Left lung (tissue), 10 donors: ENCODE results near the gene CLTA. TPM values are rescaled to one million over a fixed set of nuclear protein-coding genes. Genes with fewer than 3 reads are reported as not detected.

Experiments
- ATAC-seq: fragments of 200-7000 bp; cut with Tn5 transposase; one replicate; pipeline ENCODE4 v1.9.1; 2020; ENCODE audit warnings: moderate library complexity
- DNase-seq, 4 donors: peaks; one replicate each; pipeline ENCODE4 v3.0.0-alpha.2; 2013 to 2020
- H3K27ac ChIP-seq, 2 donors: fragments of 200-600 bp; sonication (generic) in 1 of 2; one replicate each; pipeline versions ENCODE4 v1.5.0 to v1.8.0; 2020 to 2021
- H3K27me3 ChIP-seq, 2 donors: fragments of 200-600 bp; sonication (generic) in 1 of 2; one replicate each; pipeline versions ENCODE4 v1.5.0 to v1.8.0; 2020 to 2021
- H3K36me3 ChIP-seq, 2 donors: fragments of 200-600 bp; sonication (generic) in 1 of 2; one replicate each; pipeline versions ENCODE4 v1.5.0 to v1.8.0; 2020 to 2021
- H3K4me1 ChIP-seq, 2 donors: fragments of 200-600 bp; one replicate each; pipeline ENCODE4 v1.8.0; 2021
- H3K4me3 ChIP-seq, 2 donors: fragments of 200-600 bp; sonication (generic) in 1 of 2; one replicate each; pipeline versions ENCODE4 v1.5.0 to v1.8.0; 2020 to 2021; ENCODE audit warnings: mild to moderate bottlenecking in 1 of 2
- H3K9me3 ChIP-seq, 2 donors: fragments of 200-600 bp; sonication (generic) in 1 of 2; one replicate each; pipeline versions ENCODE4 v1.5.0 to v1.8.0; 2020 to 2021
- intact Hi-C, 2 donors: fragments of 100-400 bp; cut with DNase I; formaldehyde crosslinking; loops; one replicate each; pipeline versions ENCODE4 v1.11.2 to v1.14.2; 2022
- polyA plus RNA-seq, 6 donors: library from polyadenylated mRNA; unstranded; fragments of 120-200 nt; gene quantifications; one replicate each; pipeline ENCODE4 v1.2.1, GENCODE V29; 2013; ENCODE audit not compliant: insufficient read length in 6 of 6
- total RNA-seq, 2 donors: library from RNA; stranded (reverse); fragmentation: NEBNext Ultra II Directional; extraction: Animal tissue kit (Norgen Biotek cat#: 25700); gene quantifications; one replicate each; pipeline ENCODE4 v1.2.1, GENCODE V29; 2021
- TF ChIP-seq, protein P1 (sequence below), 2 donors: fragments of 200-600 bp; sonication (generic) in 1 of 2; IDR thresholded peaks; one replicate each; pipeline versions ENCODE4 v1.5.0 to v1.8.0; 2021; ENCODE audit warnings: antibody characterized with exemption in 2 of 2
- donor health status: DM: no; HTN: yes; CAD: no.
- donor health status: DM: no; HTN: no; CAD: no.

CLTA gene
- total and polyA plus RNA-seq, 8 donors: 199 to 237 (median 219) TPM

DNA sequence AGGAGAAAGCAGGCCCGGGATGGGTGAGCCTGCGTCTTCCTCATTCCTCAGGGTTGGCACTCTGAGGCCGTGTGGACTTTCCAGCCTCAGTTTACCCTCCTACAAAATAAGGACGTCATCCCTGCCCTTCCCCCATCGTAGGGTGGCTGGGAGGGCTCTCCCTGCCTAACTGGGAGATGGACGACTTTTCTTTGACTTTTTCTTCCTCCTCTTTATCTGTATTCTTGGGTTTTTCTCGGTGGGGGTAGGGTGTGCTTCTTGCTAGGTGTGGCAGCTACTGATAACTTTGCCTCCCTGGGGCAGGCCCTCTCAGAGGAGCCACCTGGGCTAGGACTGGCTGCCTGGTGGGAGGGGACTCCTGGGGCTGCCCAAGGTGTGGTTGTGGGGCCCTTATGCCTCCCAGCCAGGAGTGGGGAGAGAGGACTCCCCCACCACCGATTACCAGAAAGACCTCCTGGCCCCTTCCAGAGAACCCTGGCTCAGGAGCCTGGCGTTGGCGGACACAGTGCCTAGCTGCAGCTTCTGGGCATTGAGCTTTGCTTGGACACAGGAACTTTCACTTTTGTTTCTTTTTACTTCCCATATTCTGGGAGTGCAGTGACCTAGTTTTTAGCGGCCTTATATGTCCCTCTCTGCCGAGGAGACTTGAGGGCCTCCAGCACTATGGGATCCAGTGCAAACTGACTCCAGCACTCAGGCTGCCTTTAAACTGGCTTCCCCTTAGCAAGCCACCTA is 48.0 kb upstream of the CLTA start:
- ATAC-seq (peak; percentile 71), DNase-seq (no peak)
- H3K4me3 ChIP-seq: peak overlapping the region in 1 of 2 donors; percentile 22
- peak overlapping the region; percentile 76 to 91 for H3K27ac ChIP-seq
- peaks cover 0 to 21% of the 10 kb centered on the region in 2 donors for H3K36me3 ChIP-seq
- intact Hi-C loops: no loop called here
- TF ChIP-seq, protein P1, sequence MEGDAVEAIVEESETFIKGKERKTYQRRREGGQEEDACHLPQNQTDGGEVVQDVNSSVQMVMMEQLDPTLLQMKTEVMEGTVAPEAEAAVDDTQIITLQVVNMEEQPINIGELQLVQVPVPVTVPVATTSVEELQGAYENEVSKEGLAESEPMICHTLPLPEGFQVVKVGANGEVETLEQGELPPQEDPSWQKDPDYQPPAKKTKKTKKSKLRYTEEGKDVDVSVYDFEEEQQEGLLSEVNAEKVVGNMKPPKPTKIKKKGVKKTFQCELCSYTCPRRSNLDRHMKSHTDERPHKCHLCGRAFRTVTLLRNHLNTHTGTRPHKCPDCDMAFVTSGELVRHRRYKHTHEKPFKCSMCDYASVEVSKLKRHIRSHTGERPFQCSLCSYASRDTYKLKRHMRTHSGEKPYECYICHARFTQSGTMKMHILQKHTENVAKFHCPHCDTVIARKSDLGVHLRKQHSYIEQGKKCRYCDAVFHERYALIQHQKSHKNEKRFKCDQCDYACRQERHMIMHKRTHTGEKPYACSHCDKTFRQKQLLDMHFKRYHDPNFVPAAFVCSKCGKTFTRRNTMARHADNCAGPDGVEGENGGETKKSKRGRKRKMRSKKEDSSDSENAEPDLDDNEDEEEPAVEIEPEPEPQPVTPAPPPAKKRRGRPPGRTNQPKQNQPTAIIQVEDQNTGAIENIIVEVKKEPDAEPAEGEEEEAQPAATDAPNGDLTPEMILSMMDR (IDR thresholded peaks at IDR 0.05): no peak
- no peaks in the 10 kb centered on the region for H3K9me3 ChIP-seq
- H3K27me3 ChIP-seq: peaks cover 0 to 5% of the 10 kb centered on the region in 2 donors
- peaks cover 10 to 100% of the 10 kb centered on the region in 2 donors for H3K4me1 ChIP-seq

DNA sequence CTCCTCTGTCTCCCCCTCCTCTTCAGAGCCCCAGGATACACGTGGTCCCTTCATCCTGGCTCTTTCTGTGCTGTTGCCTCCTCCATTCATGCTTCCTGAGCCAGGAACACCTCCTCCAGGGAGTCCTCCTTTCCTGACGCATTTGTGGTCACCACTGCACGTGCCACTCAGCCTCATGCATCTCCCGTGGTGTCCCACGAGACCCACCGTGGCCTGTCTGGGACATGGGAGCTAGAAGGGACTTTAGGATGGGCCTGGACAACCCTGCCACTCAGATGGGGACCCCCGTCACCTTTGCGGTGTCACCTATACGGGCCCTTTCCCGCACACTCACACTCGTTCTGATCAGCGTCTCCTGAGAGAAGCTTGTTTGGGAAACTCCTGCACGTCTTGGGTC is 47.5 kb upstream of the CLTA start:
- Histone ChIP-seq H3K36me3 (peaks cover 0 to 27% of the 10 kb centered on the region in 2 donors), H3K27ac (peak overlapping the region; percentile 76 to 91), H3K9me3 (no peaks in the 10 kb centered on the region), H3K27me3 (no peaks in the 10 kb centered on the region), H3K4me3 (peak overlapping the region in 1 of 2 donors; percentile 22), H3K4me1 (peaks cover 10 to 100% of the 10 kb centered on the region in 2 donors)
- no peak for ATAC-seq
- no peak for DNase-seq
- TF ChIP-seq, protein P1 (IDR thresholded peaks at IDR 0.05): no peak
- intact Hi-C loops: no loop called here

DNA sequence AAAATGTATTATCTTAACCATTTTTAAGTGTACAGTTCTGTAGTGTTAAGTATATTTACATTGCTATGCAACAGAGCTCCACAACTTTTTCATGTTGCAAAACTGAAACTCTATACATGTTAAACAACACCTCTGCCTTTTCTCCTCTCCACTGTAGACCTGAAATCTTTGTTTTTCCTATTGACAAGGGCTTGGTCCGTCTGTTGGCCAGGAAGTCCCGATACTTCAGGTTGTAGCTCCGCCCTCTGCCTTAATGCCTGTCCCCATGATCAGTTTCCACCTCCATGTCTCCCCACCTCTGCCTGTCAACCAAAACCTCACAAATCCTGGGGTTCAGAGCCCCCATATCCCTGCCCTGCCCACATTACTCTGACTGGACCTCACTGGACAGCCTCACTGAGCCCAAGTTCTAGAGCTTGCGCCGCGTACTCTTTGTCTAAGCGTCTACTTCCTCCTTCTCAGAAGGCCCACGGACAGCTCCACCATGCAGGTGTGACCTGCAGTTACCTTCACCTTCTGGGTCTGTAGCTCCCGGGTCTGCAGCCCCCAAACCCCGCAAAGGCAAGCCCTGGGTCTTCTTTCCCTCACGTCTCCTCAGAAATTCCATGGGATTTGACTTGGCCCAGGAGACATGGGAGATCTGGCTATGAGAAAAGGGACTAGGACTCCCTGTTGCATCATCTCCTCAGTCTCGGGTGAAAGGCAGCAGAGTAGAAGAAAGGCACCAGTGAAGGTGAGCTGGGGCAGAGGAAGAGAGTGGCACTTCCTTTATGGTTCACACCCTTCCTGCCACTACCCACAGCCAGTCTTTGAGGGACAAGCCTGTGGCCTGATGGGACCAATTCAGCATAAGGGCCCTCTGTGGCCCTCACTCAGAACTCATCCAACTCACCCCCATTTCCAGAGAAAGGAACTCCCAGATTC is 46.1 kb upstream of the CLTA start:
- intact Hi-C loops: no loop called here
- DNase-seq: no peak
- Histone ChIP-seq H3K9me3 (no peaks in the 10 kb centered on the region), H3K27ac (peak overlapping the region; percentile 5 to 91), H3K27me3 (no peaks in the 10 kb centered on the region), H3K4me3 (no peak overlapping the region), H3K4me1 (peaks cover 16 to 100% of the 10 kb centered on the region in 2 donors), H3K36me3 (peaks cover 0 to 33% of the 10 kb centered on the region in 2 donors)
- TF ChIP-seq, protein P1 (IDR thresholded peaks at IDR 0.05): no peak
- ATAC-seq: no peak

GRCh38 chr9:36145970-36146369 is 44.8 kb upstream of the CLTA start:
- intact Hi-C loops: no loop called here
- Histone ChIP-seq H3K9me3 (no peaks in the 10 kb centered on the region), H3K36me3 (peaks cover 0 to 41% of the 10 kb centered on the region in 2 donors), H3K4me1 (peaks cover 18 to 100% of the 10 kb centered on the region in 2 donors), H3K4me3 (no peak overlapping the region), H3K27ac (peak overlapping the region in 1 of 2 donors; percentile 91), H3K27me3 (no peaks in the 10 kb centered on the region)
- TF ChIP-seq, protein P1 (IDR thresholded peaks at IDR 0.05): no peak
- ATAC-seq (no peak), DNase-seq (no peak)

DNA sequence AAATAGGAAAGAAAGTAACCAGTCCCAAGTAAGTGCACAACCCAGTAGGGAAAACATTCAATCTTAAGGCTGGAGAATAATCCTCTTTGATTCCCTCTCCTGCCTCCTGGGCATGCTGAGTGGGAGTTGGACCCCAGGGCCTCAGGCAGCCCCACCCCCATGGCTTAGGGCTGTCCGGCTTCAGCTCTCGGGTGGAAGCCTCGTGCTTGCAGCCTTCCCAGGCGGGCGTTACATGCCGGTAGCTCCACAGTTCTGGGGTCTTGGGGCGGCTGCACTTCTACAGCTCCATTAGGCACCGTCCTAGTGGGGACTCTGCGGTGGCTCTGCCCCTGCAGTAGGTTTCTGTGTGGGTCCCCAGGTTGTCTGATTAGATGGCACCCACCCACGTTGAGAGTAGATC is 44.1 kb upstream of the CLTA start:
- no peak for ATAC-seq

More for the DNA sequence above, 44.1 kb upstream of the CLTA start:
- Histone ChIP-seq H3K4me3 (no peak overlapping the region), H3K27me3 (no peaks in the 10 kb centered on the region), H3K27ac (peak overlapping the region in 1 of 2 donors; percentile 98), H3K4me1 (peaks cover 19 to 100% of the 10 kb centered on the region in 2 donors), H3K36me3 (peaks cover 0 to 41% of the 10 kb centered on the region in 2 donors), H3K9me3 (no peaks in the 10 kb centered on the region)
- DNase-seq: no peak
- intact Hi-C loops: no loop called here
- TF ChIP-seq, protein P1 (IDR thresholded peaks at IDR 0.05): no peak
